Measurements from ENCODE around the gene TAC3.
"Not testable (repeated sequence)": the region's sequence is repeated elsewhere in the genome, so short reads cannot be mapped to it uniquely, and the experiment has no call there.

The TAC3 gene

GRCh38 chr12:56962247-56962646, 54.1 kb downstream of the TAC3 start:
- not testable (repeated sequence) for H3K27me3 ChIP-seq (ENCODE audit: control insufficient read depth in 1 of 2, insufficient read depth in 2 of 2, low read length in 2 of 2); H3K4me3 ChIP-seq (ENCODE audit: low read length in 2 of 2); H3K4me1 ChIP-seq (ENCODE audit: control insufficient read depth, insufficient read depth, low read length); H3K36me3 ChIP-seq (ENCODE audit: control insufficient read depth in 2 of 2, insufficient read depth in 2 of 2, low read length in 2 of 2); H3K9ac ChIP-seq (ENCODE audit: low read length in 2 of 2); H3K9me3 ChIP-seq (ENCODE audit: control insufficient read depth in 2 of 2, low read length in 2 of 2); H3K27ac ChIP-seq (ENCODE audit: low read length)

Measured in stomach smooth muscle (tissue), 2 donors.